ENCODE results near the gene SH2D1A. TPM values are rescaled to one million over a fixed set of nuclear protein-coding genes. Genes with fewer than 3 reads are reported as not detected.

SH2D1A gene
- polyA plus RNA-seq, 3 donors, result 0.10 to 0.41 (median 0.22) TPM

DNA sequence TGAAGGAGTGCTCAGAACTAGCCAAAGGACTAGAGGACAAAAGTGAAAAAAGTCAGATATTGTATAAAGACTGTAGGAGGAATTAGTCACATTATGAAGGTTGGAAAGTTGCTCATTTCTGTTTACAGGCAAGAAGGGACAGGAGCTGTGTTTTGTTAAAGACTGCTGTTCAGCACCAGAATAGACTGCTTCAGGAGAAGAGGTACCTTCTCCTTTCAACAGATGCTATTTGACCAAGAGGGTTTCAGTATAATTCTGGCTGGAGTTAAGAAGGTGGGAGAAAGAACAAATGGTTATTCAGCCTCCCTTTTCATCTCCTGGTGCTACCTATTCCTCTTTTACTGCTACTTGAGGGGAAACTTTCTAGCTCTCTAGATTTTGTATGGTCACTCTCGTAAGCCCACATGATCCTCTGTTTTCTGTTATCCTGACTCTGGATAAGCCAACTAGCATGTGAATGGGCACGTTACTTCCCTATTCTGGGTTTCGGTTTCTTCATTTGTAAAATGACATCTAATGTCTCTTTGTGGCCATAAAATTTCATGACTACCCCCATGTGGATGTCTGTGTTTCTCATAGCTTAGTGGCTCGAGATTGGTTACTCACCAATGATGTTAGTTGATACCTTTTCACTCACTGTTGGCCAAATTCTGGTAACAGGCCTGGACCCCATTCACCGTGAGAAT lies 68.9 kb downstream of the SH2D1A start:
- no peak for DNase-seq

DNA sequence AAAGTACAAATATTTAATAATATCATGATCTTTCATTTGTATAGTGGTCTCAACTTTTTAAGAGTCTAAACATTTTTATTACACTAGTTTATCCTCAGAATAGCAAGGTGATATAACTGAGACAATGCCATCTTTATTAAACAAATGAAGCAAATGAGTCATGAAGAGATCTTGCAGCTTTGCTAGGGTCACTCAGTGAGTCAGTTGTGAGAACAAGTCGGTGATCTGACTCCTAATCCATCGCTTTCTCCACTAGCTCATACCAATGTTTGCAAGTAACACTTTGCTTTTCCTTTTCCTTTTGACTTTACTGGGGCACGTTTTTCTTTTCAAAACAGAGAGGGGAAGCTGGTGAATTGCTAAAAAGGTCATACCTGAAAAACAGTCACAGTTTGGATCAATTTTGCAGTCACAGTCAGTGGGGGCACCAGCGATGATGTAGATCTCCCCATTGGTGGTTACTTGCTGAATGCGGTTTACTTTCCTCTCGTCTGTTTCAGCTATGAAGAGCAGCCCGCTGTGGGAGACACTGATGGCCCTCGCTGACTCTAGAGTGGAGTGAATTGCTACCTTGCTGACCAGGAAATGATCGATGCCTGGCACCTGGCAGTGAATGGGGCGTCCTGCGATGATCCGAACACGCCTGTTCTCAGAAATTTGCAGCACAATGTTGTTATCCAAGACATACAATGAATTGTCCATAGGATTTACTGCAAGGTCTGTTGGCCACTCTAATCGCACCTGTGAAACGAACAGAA lies 75.7 kb downstream of the SH2D1A start:
- DNase-seq, result no peak

Other genes with a start within 250 kb of the SH2D1A start
- not detected for gene TEX13D, start 13.9 kb upstream of the SH2D1A start, polyA plus RNA-seq (ENCODE audit: insufficient read length in 3 of 3)